HTR-8/SVneo (cell line): ENCODE measurements around the gene HNRNPD.
"Not testable (repeated sequence)": the region's sequence is repeated elsewhere in the genome, so short reads cannot be mapped to it uniquely, and the experiment has no call there.

Experiments used
- DNase-seq: peaks from one replicate; pipeline ENCODE4 v3.0.0; 2011; ENCODE audit warnings: low spot score, mixed read lengths; ENCODE audit not compliant: insufficient read length
- FAIRE-seq: peaks from 2 replicates; lab custom pipeline; 2011; peaks lifted over from hg19 to GRCh38; lab: Jason Lieb, UNC

The HNRNPD gene

GRCh38 chr4:82376109-82376508 lies 2.3 kb upstream of the HNRNPD start:
- FAIRE-seq, result no peak
- DNase-seq, result no peak

GRCh38 chr4:82373486-82373815 lies 340 bp downstream of the HNRNPD start:
- FAIRE-seq (no peak), DNase-seq (no peak)

- peak; percentile 38 for DNase-seq
- FAIRE-seq, result no peak
Measured at GRCh38 chr4:82372517-82373485, 990 bp downstream of the HNRNPD start.

GRCh38 chr4:82371497-82371896 lies 2.3 kb downstream of the HNRNPD start:
- FAIRE-seq (no peak), DNase-seq (no peak)

- DNase-seq, result no peak
- FAIRE-seq, result no peak
Measured at GRCh38 chr4:82367438-82368097, 6.2 kb downstream of the HNRNPD start.

- not testable (repeated sequence) for DNase-seq, FAIRE-seq
Measured at GRCh38 chr4:82366431-82366830, 7.4 kb downstream of the HNRNPD start.

GRCh38 chr4:82363896-82364487 lies 9.8 kb downstream of the HNRNPD start:
- DNase-seq (no peak), FAIRE-seq (no peak)

GRCh38 chr4:82362565-82362964 lies 11.2 kb downstream of the HNRNPD start:
- no peak for FAIRE-seq
- DNase-seq, result no peak

- no peak for DNase-seq
- no peak for FAIRE-seq
Measured at GRCh38 chr4:82360298-82361177, 13.3 kb downstream of the HNRNPD start.

GRCh38 chr4:82358847-82359246 lies 14.9 kb downstream of the HNRNPD start:
- FAIRE-seq, result no peak
- DNase-seq, result no peak

GRCh38 chr4:82357640-82358039 lies 16.2 kb downstream of the HNRNPD start:
- FAIRE-seq, result no peak
- no peak for DNase-seq

GRCh38 chr4:82354788-82355187 lies 19.0 kb downstream of the HNRNPD start:
- no peak for FAIRE-seq
- DNase-seq, result no peak

- no peak for FAIRE-seq
Measured at GRCh38 chr4:82352825-82353366, 20.9 kb downstream of the HNRNPD start.

GRCh38 chr4:82352118-82352824 lies 21.5 kb downstream of the HNRNPD start:
- DNase-seq (no peak), FAIRE-seq (no peak)

More at GRCh38 chr4:82352825-82353366, 20.9 kb downstream of the HNRNPD start:
- no peak for DNase-seq

GRCh38 chr4:82346126-82346525 lies 27.7 kb downstream of the HNRNPD start:
- DNase-seq (no peak), FAIRE-seq (no peak)

- DNase-seq, result no peak
- FAIRE-seq, result no peak
Measured at GRCh38 chr4:82335043-82335442, 38.7 kb downstream of the HNRNPD start.

GRCh38 chr4:82333641-82334040 lies 40.1 kb downstream of the HNRNPD start:
- DNase-seq, FAIRE-seq: not testable (repeated sequence)

GRCh38 chr4:82331814-82332213 lies 42.0 kb downstream of the HNRNPD start:
- FAIRE-seq, result no peak

GRCh38 chr4:82320351-82320750 lies 53.4 kb downstream of the HNRNPD start:
- FAIRE-seq (no peak), DNase-seq (no peak)

More at GRCh38 chr4:82331814-82332213, 42.0 kb downstream of the HNRNPD start:
- no peak for DNase-seq
